Measurements from ENCODE around the gene ANO7.

ANO7 gene

DNA sequence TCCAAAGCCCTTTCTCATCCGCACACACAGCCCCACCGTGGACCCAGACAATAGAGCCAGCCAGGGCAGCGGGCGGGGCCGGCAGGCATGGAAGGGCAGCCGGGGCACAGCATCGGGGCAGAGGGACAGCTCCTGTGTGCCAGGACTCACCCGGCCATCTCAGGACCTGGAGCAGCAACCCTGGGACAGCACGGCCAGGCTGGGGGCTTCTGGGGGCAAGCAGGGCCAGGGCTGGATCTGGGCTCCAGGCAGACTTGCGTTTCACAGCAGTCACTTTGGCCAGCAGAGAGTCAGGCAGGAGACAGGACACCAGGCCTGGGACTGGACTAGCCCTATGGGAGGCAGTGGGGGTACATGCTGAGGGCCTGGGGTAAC, 15.5 kb downstream of the ANO7 start:
- Histone ChIP-seq H3K9me3 (ENCODE audit: control insufficient read depth, low read depth, low read length) (no peaks in the 10 kb centered on the region), H3K9ac (ENCODE audit: low read length) (no peak overlapping the region), H3K4me1 (ENCODE audit: control insufficient read depth, low read depth, low read length) (no peaks in the 10 kb centered on the region), H3K36me3 (ENCODE audit: control insufficient read depth, low read depth, low read length) (no peaks in the 10 kb centered on the region), H3K27ac (ENCODE audit: low read length) (no peak overlapping the region), H3K27me3 (ENCODE audit: control insufficient read depth, insufficient read depth, low read length) (no peaks in the 10 kb centered on the region), H3K4me3 (ENCODE audit: low read length) (no peak overlapping the region)

GRCh38 chr2:241204490-241204889, 16.0 kb downstream of the ANO7 start:
- Histone ChIP-seq H3K27me3 (ENCODE audit: control insufficient read depth, insufficient read depth, low read length) (no peaks in the 10 kb centered on the region), H3K4me1 (ENCODE audit: control insufficient read depth, low read depth, low read length) (no peaks in the 10 kb centered on the region), H3K36me3 (ENCODE audit: control insufficient read depth, low read depth, low read length) (no peaks in the 10 kb centered on the region), H3K4me3 (ENCODE audit: low read length) (no peak overlapping the region), H3K9ac (ENCODE audit: low read length) (no peak overlapping the region), H3K27ac (ENCODE audit: low read length) (no peak overlapping the region), H3K9me3 (ENCODE audit: control insufficient read depth, low read depth, low read length) (no peaks in the 10 kb centered on the region)

- H3K36me3 ChIP-seq (ENCODE audit: control insufficient read depth, low read depth, low read length): no peaks in the 10 kb centered on the region
Observed at GRCh38 chr2:241205086-241205485, 16.6 kb downstream of the ANO7 start.

DNA sequence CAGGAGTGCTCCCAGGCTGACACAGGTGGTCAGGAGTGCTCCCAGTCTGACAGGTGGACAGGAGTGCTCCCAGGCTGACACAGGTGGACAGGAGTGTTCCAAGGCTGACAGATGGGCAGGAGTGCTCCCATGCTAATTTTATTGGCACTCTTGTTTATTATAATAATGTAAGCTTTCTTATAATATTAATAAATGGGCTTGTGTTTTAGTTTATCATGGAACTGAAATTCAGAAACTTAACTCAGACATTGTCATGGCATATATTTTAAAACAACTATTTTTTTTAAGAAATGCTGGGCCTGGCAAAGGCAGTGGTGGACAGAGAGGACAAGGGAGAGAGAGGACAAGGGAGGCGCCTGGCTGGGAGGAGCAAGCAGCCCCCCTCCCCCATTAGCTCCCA, 18.7 kb downstream of the ANO7 start:
- Histone ChIP-seq H3K27ac (ENCODE audit: low read length) (no peak overlapping the region), H3K4me3 (ENCODE audit: low read length) (no peak overlapping the region), H3K9ac (ENCODE audit: low read length) (no peak overlapping the region), H3K9me3 (ENCODE audit: control insufficient read depth, low read depth, low read length) (no peaks in the 10 kb centered on the region), H3K27me3 (ENCODE audit: control insufficient read depth, insufficient read depth, low read length) (no peaks in the 10 kb centered on the region), H3K4me1 (ENCODE audit: control insufficient read depth, low read depth, low read length) (no peaks in the 10 kb centered on the region), H3K36me3 (ENCODE audit: control insufficient read depth, low read depth, low read length) (no peaks in the 10 kb centered on the region)

More at GRCh38 chr2:241205086-241205485, 16.6 kb downstream of the ANO7 start:
- no peak overlapping the region for H3K4me3 ChIP-seq (ENCODE audit: low read length)
- no peaks in the 10 kb centered on the region for H3K4me1 ChIP-seq (ENCODE audit: control insufficient read depth, low read depth, low read length)
- H3K9ac ChIP-seq (ENCODE audit: low read length): no peak overlapping the region
- no peaks in the 10 kb centered on the region for H3K9me3 ChIP-seq (ENCODE audit: control insufficient read depth, low read depth, low read length)
- no peak overlapping the region for H3K27ac ChIP-seq (ENCODE audit: low read length)
- H3K27me3 ChIP-seq (ENCODE audit: control insufficient read depth, insufficient read depth, low read length): no peaks in the 10 kb centered on the region

- no peaks in the 10 kb centered on the region for H3K36me3 ChIP-seq (ENCODE audit: control insufficient read depth, low read depth, low read length)
- no peaks in the 10 kb centered on the region for H3K4me1 ChIP-seq (ENCODE audit: control insufficient read depth, low read depth, low read length)
- no peak overlapping the region for H3K27ac ChIP-seq (ENCODE audit: low read length)
- no peaks in the 10 kb centered on the region for H3K27me3 ChIP-seq (ENCODE audit: control insufficient read depth, insufficient read depth, low read length)
- H3K4me3 ChIP-seq (ENCODE audit: low read length): no peak overlapping the region
- no peaks in the 10 kb centered on the region for H3K9me3 ChIP-seq (ENCODE audit: control insufficient read depth, low read depth, low read length)
- no peak overlapping the region for H3K9ac ChIP-seq (ENCODE audit: low read length)
Observed at GRCh38 chr2:241207641-241208040, 19.2 kb downstream of the ANO7 start.

DNA sequence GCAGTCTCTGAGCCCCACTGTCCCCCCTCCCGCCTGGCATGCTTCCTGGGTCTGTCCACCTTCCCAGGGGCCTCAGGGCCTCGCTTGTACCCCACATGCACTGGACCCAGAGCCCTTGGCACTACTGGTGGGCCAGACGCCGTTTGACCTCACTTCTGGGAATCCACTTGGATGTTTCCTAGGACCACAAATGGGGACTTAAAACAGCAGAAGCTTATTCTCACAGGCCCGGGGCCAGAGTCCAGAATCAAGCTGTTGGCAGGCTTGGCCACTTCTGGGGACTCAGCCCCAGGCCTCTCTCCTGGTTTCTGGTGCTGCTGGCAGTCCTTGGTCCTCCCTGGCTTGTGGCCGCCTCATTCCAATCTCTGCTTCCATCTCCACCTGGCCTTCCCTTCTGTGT, 19.6 kb downstream of the ANO7 start:
- Histone ChIP-seq H3K36me3 (ENCODE audit: control insufficient read depth, low read depth, low read length) (no peaks in the 10 kb centered on the region), H3K4me3 (ENCODE audit: low read length) (no peak overlapping the region), H3K27ac (ENCODE audit: low read length) (no peak overlapping the region), H3K9me3 (ENCODE audit: control insufficient read depth, low read depth, low read length) (no peaks in the 10 kb centered on the region), H3K4me1 (ENCODE audit: control insufficient read depth, low read depth, low read length) (no peaks in the 10 kb centered on the region), H3K27me3 (ENCODE audit: control insufficient read depth, insufficient read depth, low read length) (no peaks in the 10 kb centered on the region), H3K9ac (ENCODE audit: low read length) (no peak overlapping the region)

- no peak overlapping the region for H3K9ac ChIP-seq (ENCODE audit: low read length)
- no peak overlapping the region for H3K4me3 ChIP-seq (ENCODE audit: low read length)
- no peak overlapping the region for H3K27ac ChIP-seq (ENCODE audit: low read length)
- no peaks in the 10 kb centered on the region for H3K4me1 ChIP-seq (ENCODE audit: control insufficient read depth, low read depth, low read length)
- no peaks in the 10 kb centered on the region for H3K27me3 ChIP-seq (ENCODE audit: control insufficient read depth, insufficient read depth, low read length)
- no peaks in the 10 kb centered on the region for H3K9me3 ChIP-seq (ENCODE audit: control insufficient read depth, low read depth, low read length)
- no peaks in the 10 kb centered on the region for H3K36me3 ChIP-seq (ENCODE audit: control insufficient read depth, low read depth, low read length)
Observed at GRCh38 chr2:241209271-241209670, 20.8 kb downstream of the ANO7 start.

- no peak overlapping the region for H3K27ac ChIP-seq (ENCODE audit: low read length)
- no peaks in the 10 kb centered on the region for H3K36me3 ChIP-seq (ENCODE audit: control insufficient read depth, low read depth, low read length)
- H3K4me3 ChIP-seq (ENCODE audit: low read length): no peak overlapping the region
- no peaks in the 10 kb centered on the region for H3K27me3 ChIP-seq (ENCODE audit: control insufficient read depth, insufficient read depth, low read length)
- no peak overlapping the region for H3K9ac ChIP-seq (ENCODE audit: low read length)
- no peaks in the 10 kb centered on the region for H3K9me3 ChIP-seq (ENCODE audit: control insufficient read depth, low read depth, low read length)
- no peaks in the 10 kb centered on the region for H3K4me1 ChIP-seq (ENCODE audit: control insufficient read depth, low read depth, low read length)
Observed at GRCh38 chr2:241211276-241211675, 22.8 kb downstream of the ANO7 start.

GRCh38 chr2:241213041-241213440, 24.6 kb downstream of the ANO7 start:
- Histone ChIP-seq H3K4me1 (ENCODE audit: control insufficient read depth, low read depth, low read length) (no peaks in the 10 kb centered on the region), H3K4me3 (ENCODE audit: low read length) (no peak overlapping the region), H3K36me3 (ENCODE audit: control insufficient read depth, low read depth, low read length) (no peaks in the 10 kb centered on the region)

DNA sequence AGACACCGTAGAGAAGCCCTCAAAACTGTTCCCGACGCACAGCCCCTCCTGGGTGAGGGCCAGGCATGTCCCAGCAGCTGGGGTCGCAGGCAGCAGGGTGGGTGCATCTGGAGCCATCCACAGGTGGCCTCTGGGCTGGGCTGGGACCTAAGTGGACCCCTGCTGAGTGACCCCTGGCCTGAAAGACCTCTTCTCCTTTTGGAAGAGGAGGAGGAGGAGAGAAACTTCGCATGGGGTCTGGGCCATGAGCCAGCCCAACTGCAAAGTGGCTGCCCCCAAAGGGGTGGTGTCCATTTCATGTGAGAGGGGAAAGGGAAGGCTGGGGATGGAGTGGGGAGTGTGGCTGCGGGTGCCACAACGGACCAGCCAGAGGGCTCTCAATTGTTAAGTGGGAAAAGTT, 25.1 kb downstream of the ANO7 start:
- Histone ChIP-seq H3K4me1 (ENCODE audit: control insufficient read depth, low read depth, low read length) (no peaks in the 10 kb centered on the region), H3K36me3 (ENCODE audit: control insufficient read depth, low read depth, low read length) (no peaks in the 10 kb centered on the region), H3K9me3 (ENCODE audit: control insufficient read depth, low read depth, low read length) (no peaks in the 10 kb centered on the region), H3K9ac (ENCODE audit: low read length) (no peak overlapping the region), H3K27me3 (ENCODE audit: control insufficient read depth, insufficient read depth, low read length) (no peaks in the 10 kb centered on the region), H3K27ac (ENCODE audit: low read length) (no peak overlapping the region), H3K4me3 (ENCODE audit: low read length) (no peak overlapping the region)

More at GRCh38 chr2:241213041-241213440, 24.6 kb downstream of the ANO7 start:
- no peaks in the 10 kb centered on the region for H3K9me3 ChIP-seq (ENCODE audit: control insufficient read depth, low read depth, low read length)
- H3K27ac ChIP-seq (ENCODE audit: low read length): no peak overlapping the region
- no peaks in the 10 kb centered on the region for H3K27me3 ChIP-seq (ENCODE audit: control insufficient read depth, insufficient read depth, low read length)
- H3K9ac ChIP-seq (ENCODE audit: low read length): no peak overlapping the region

GRCh38 chr2:241214209-241214608, 25.7 kb downstream of the ANO7 start:
- Histone ChIP-seq H3K4me1 (ENCODE audit: control insufficient read depth, low read depth, low read length) (peaks cover 4% of the 10 kb centered on the region), H3K36me3 (ENCODE audit: control insufficient read depth, low read depth, low read length) (no peaks in the 10 kb centered on the region), H3K9me3 (ENCODE audit: control insufficient read depth, low read depth, low read length) (no peaks in the 10 kb centered on the region), H3K4me3 (ENCODE audit: low read length) (no peak overlapping the region), H3K27ac (ENCODE audit: low read length) (no peak overlapping the region), H3K9ac (ENCODE audit: low read length) (no peak overlapping the region), H3K27me3 (ENCODE audit: control insufficient read depth, insufficient read depth, low read length) (no peaks in the 10 kb centered on the region)

DNA sequence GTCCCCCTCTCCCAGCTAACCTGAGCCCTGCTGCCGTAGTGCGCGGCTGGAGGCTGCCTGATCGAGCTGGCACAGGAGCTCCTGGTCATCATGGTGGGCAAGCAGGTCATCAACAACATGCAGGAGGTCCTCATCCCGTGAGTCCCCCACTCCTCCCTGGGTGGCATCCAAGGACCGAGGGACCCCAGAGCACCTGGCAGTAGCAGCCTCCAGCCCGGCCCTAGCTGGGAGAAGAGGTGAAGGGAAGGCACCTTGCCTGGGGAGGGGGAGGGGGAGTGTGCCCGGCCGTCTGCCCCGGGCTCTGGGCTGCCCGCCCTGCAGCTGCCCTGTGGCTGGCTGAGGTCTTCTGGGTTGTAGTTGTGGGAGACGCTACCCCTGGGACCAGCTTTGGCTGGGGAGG, 26.3 kb downstream of the ANO7 start:
- no peak overlapping the region for H3K9ac ChIP-seq (ENCODE audit: low read length)
- H3K4me1 ChIP-seq (ENCODE audit: control insufficient read depth, low read depth, low read length): peaks cover 6% of the 10 kb centered on the region
- H3K9me3 ChIP-seq (ENCODE audit: control insufficient read depth, low read depth, low read length): no peaks in the 10 kb centered on the region
- no peak overlapping the region for H3K4me3 ChIP-seq (ENCODE audit: low read length)
- no peaks in the 10 kb centered on the region for H3K27me3 ChIP-seq (ENCODE audit: control insufficient read depth, insufficient read depth, low read length)
- H3K36me3 ChIP-seq (ENCODE audit: control insufficient read depth, low read depth, low read length): no peaks in the 10 kb centered on the region
- no peak overlapping the region for H3K27ac ChIP-seq (ENCODE audit: low read length)
